Activated B cell treated with CpG ODN at 0.5 μM for 24 hours (primary cell): ENCODE measurements around the gene SUPV3L1. TPM values are rescaled to one million over a fixed set of nuclear protein-coding genes. Genes with fewer than 3 reads are reported as not detected.

Experiments
- ATAC-seq: fragments of 200-7000 bp; cut with Tn5 transposase; one replicate; pipeline ENCODE4 v1.10.0; 2021; ENCODE audit warnings: low read depth, mild to moderate bottlenecking, moderate library complexity
- CTCF ChIA-PET: fragments of 350-600 bp; sonication (Branson Sonifier 250); formaldehyde crosslinking; loops from one replicate; lab custom pipeline; 2021; ENCODE audit warnings: antibody characterized with exemption; lab: Charles Lee
- POLR2A ChIA-PET: fragments of 350-600 bp; sonication (Branson Sonifier 250); formaldehyde crosslinking; loops from one replicate; lab custom pipeline; 2021; ENCODE audit warnings: antibody characterized with exemption; lab: Charles Lee
- DNase-seq: peaks from one replicate; pipeline ENCODE4 v3.0.0; 2022
- H3K27ac Mint-ChIP-seq: one replicate; pipeline ENCODE4 v1.8.0; 2020; ENCODE audit warnings: mixed read lengths
- H3K27me3 Mint-ChIP-seq: one replicate; pipeline ENCODE4 v1.8.0; 2021; ENCODE audit warnings: mixed read lengths
- H3K36me3 Mint-ChIP-seq: one replicate; pipeline ENCODE4 v1.8.0; 2021; ENCODE audit warnings: low read depth, mixed read lengths
- H3K4me1 Mint-ChIP-seq: one replicate; pipeline ENCODE4 v1.8.0; 2021; ENCODE audit warnings: mixed read lengths
- H3K4me3 Mint-ChIP-seq: one replicate; pipeline ENCODE4 v1.8.0; 2020; ENCODE audit warnings: mild to moderate bottlenecking, mixed read lengths
- H3K9me3 Mint-ChIP-seq: one replicate; pipeline ENCODE4 v1.8.0; 2020; ENCODE audit warnings: mixed read lengths
- CTCF ChIP-seq: fragments of 200-600 bp; IDR thresholded peaks from one replicate; pipeline ENCODE4 v1.8.0; 2022; ENCODE audit warnings: antibody characterized with exemption, mild to moderate bottlenecking
- intact Hi-C: fragments of 100-400 bp; cut with micrococcal nuclease; formaldehyde crosslinking; loops from one replicate; pipeline ENCODE4 v1.15.1; 2024
- total RNA-seq: library from RNA; stranded (reverse); gene quantifications from 2 replicates; pipeline ENCODE4 v1.2.3, GENCODE V29; 2022

The SUPV3L1 gene
- total RNA-seq, 1 donor from 2014 or later = 49.1 TPM

- DNase-seq (peak; percentile 29), ATAC-seq (peak; percentile 85)
- peak overlapping the region; percentile 68 for H3K27ac Mint-ChIP-seq
- H3K4me1 Mint-ChIP-seq = peaks cover 29% of the 10 kb centered on the region
- peak overlapping the region; percentile 53 for H3K4me3 Mint-ChIP-seq
- no peaks in the 10 kb centered on the region for H3K27me3 Mint-ChIP-seq
- no peak for TF ChIP-seq CTCF
- POLR2A ChIA-PET = interaction anchor here (0.5 to 1.0 kb wide), 2 partner anchors 96 to 350 kb away, joined by 3 to 4 read pairs; no protein-coding TSS in a partner anchor
- no peaks in the 10 kb centered on the region for H3K36me3 Mint-ChIP-seq
- intact Hi-C loops = loop anchor here (1.0 kb wide), 5 partner anchors 18 to 217 kb away; partner anchors contain the start of genes SUPV3L1 and VPS26A
- H3K9me3 Mint-ChIP-seq = no peaks in the 10 kb centered on the region
- CTCF ChIA-PET = interaction anchor here (0.6 kb wide), 2 partner anchors 171 to 266 kb away, joined by 3 read pairs; partner anchors contain the start of gene DDX21
These were observed 42.4 kb downstream of the SUPV3L1 start for GRCh38 chr10:69222157-69223027.

- H3K4me3 Mint-ChIP-seq = peak overlapping the region; percentile 53
- ChIA-PET CTCF (interaction anchor here (0.6 kb wide), 1 partner anchor 170 kb away, joined by 3 read pairs; no protein-coding TSS in a partner anchor), POLR2A (interaction anchor here (1.0 kb wide), 1 partner anchor 95 kb away, joined by 3 read pairs; no protein-coding TSS in a partner anchor)
- peaks cover 35% of the 10 kb centered on the region for H3K4me1 Mint-ChIP-seq
- no peaks in the 10 kb centered on the region for H3K27me3 Mint-ChIP-seq
- DNase-seq = no peak
- intact Hi-C loops = no loop called here
- peak overlapping the region; percentile 68 for H3K27ac Mint-ChIP-seq
- TF ChIP-seq CTCF = no peak
- no peaks in the 10 kb centered on the region for H3K36me3 Mint-ChIP-seq
- ATAC-seq = no peak
- no peaks in the 10 kb centered on the region for H3K9me3 Mint-ChIP-seq
These were observed 43.0 kb downstream of the SUPV3L1 start for GRCh38 chr10:69223028-69223342.

GRCh38 chr10:69224862-69225657, 45.0 kb downstream of the SUPV3L1 start:
- TF ChIP-seq CTCF = no peak
- ChIA-PET CTCF (no interaction called here), POLR2A (no interaction called here)
- no peak overlapping the region for H3K4me3 Mint-ChIP-seq
- H3K36me3 Mint-ChIP-seq = no peaks in the 10 kb centered on the region
- intact Hi-C loops = no loop called here
- DNase-seq = no peak
- no peak overlapping the region for H3K27ac Mint-ChIP-seq
- peaks cover 54% of the 10 kb centered on the region for H3K4me1 Mint-ChIP-seq
- ATAC-seq = no peak
- H3K27me3 Mint-ChIP-seq = no peaks in the 10 kb centered on the region
- no peaks in the 10 kb centered on the region for H3K9me3 Mint-ChIP-seq

GRCh38 chr10:69225681-69226080, 45.6 kb downstream of the SUPV3L1 start:
- DNase-seq (no peak), ATAC-seq (no peak)
- H3K27me3 Mint-ChIP-seq = no peaks in the 10 kb centered on the region
- intact Hi-C loops = no loop called here
- no peaks in the 10 kb centered on the region for H3K9me3 Mint-ChIP-seq
- POLR2A ChIA-PET = interaction anchor here (1.2 kb wide), 1 partner anchor 92 kb away, joined by 3 read pairs; no protein-coding TSS in a partner anchor
- H3K36me3 Mint-ChIP-seq = no peaks in the 10 kb centered on the region
- H3K27ac Mint-ChIP-seq = no peak overlapping the region
- CTCF ChIA-PET = no interaction called here
- H3K4me1 Mint-ChIP-seq = peaks cover 54% of the 10 kb centered on the region
- H3K4me3 Mint-ChIP-seq = no peak overlapping the region
- TF ChIP-seq CTCF = no peak
